ENCODE data around the gene ROPN1L.

DNA sequence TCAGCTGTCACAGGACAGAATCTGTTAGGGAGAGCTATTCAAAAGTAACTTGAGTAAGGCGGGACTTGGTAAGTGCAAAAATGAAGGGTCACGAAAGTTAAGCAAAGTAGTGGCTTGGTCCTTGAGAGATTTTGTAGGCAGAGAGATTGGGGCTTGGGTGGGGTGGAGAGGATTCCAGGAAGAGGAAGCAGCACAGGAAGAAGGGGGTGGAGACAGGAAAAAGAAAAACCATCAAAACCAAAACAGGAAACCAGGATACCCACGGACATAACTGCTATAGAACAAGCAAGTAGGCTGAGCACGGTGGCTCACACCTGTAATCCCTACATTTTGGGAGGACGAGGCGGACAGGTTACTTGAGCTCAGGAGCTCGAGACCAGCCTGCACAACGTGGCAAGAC, 3.7 kb downstream of the ROPN1L start:
- TF ChIP-seq, protein P1, sequence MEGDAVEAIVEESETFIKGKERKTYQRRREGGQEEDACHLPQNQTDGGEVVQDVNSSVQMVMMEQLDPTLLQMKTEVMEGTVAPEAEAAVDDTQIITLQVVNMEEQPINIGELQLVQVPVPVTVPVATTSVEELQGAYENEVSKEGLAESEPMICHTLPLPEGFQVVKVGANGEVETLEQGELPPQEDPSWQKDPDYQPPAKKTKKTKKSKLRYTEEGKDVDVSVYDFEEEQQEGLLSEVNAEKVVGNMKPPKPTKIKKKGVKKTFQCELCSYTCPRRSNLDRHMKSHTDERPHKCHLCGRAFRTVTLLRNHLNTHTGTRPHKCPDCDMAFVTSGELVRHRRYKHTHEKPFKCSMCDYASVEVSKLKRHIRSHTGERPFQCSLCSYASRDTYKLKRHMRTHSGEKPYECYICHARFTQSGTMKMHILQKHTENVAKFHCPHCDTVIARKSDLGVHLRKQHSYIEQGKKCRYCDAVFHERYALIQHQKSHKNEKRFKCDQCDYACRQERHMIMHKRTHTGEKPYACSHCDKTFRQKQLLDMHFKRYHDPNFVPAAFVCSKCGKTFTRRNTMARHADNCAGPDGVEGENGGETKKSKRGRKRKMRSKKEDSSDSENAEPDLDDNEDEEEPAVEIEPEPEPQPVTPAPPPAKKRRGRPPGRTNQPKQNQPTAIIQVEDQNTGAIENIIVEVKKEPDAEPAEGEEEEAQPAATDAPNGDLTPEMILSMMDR (IDR thresholded peaks at IDR 0.05; ENCODE audit: insufficient read depth, low read depth, low read length) = no peak
- TF ChIP-seq EZH2 (IDR thresholded peaks at IDR 0.05; ENCODE audit: insufficient read depth, low read length) = no peak
